ENCODE results near the gene DNAJB5.
"Not testable (repeated sequence)": the region's sequence is repeated elsewhere in the genome, so short reads cannot be mapped to it uniquely, and the experiment has no call there.

The DNAJB5 gene

DNA sequence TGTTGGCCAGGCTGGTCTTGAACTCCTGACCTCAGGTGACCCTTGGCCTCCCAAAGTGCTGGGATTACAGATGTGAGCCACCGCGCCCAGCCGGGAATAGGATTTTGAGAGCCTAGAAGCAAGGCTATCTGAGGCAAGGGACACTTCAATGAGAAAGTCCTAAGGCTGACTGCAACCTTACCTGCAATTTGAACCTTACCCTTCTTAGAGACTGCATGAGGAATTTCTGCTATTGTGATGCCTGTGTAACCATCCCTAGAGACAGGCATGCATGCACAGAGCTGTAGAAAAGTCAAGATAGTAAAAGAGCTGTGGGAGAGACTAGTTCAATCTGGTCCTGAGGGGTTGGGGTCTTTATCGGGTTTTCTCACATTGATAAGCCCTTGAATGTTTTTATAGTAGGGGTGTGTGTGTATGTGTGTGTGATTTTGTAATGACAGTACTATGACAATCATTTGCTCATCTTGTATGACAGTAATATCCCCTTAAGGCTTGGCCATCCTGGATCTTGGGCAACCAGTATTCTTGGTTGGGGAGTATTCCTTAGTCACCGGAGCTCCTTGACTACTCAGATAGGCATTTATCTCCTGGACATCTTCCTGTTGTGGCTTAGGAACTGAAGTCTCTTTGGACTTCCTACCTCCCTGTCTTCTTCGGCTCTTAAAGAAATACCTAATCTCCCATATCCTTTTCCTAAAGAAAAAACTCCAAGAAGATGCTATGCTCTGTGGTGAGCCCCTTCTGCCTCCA, 11.2 kb downstream of the DNAJB5 start:
- DNase-seq (no peak), ATAC-seq (no peak)

DNA sequence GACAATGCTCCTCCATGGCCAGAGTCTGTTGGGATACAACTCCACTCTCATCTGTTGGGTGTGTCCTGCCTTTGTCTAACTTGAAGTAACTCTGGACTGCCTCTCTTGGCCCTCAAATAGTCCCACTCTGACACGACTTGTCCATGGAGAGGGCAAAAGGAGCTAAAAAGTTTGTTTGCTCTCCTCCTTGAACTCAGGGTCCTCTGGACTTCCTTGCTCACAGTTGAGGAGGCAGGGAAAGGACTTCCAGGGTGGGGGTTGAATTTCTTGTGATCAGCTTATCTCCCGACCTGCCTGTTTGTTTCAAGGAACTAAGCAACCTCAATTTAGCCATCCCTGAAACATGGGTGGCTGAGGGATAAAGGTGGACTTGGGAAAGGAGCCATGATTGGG, 11.7 kb downstream of the DNAJB5 start:
- no peak for ATAC-seq
- DNase-seq = no peak

- DNase-seq (no peak), ATAC-seq (peak; percentile 91)
Observed at GRCh38 chr9:35001803-35002502, 12.4 kb downstream of the DNAJB5 start.

DNA sequence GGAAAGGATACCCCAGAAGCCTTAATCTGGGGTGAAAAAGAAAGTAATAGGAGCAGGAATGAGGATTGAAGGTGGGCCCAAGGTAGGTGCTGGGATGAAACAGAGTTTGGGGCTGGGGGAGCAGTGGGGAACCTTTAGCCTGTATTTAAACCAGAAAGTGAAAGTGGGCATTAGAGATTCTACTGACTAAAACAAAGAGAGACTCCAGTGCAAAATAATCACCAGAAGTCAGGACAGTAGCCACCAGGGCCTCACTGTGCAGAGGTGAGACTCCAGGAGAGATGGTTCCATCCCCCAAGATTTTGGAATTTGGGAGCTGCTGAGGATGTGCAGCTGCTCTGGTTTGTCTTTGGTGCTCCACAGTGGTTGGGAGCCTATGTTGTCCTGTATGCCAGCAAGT, 13.1 kb downstream of the DNAJB5 start:
- DNase-seq (no peak), ATAC-seq (no peak)

- DNase-seq, ATAC-seq: not testable (repeated sequence)
Observed at GRCh38 chr9:35004299-35004698, 14.8 kb downstream of the DNAJB5 start.

DNA sequence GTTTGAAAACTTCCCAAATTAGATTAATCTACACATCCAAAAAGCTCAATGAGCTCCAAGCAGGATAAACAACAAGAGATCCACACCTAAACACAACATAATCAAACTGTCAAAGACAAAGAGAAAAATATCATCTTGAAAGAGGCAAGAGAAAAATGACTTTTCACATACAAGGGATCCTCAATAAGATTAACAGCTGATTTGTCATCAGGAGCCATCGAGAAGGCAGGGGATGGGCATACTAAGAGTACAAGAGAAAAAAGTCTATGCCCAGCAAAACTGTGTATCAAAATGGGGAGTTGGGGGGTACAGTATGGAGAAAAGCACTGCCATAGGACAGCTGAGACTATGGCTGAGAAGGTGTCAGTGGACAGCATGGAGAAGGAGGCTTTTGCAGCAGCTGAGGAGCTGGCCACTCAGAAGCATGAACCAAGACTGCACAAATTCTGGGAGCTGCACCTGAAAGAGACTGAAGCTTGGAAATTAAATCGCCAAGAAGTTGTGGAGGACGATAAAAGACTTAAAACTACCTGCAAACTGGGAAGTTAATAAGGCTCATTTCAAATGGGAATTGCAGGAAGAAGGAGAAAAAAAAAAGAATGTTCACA, 20.9 kb downstream of the DNAJB5 start:
- ATAC-seq (no peak), DNase-seq (no peak)

- no peak for DNase-seq
- no peak for ATAC-seq
Observed at GRCh38 chr9:35014517-35014916, 25.0 kb downstream of the DNAJB5 start.

- not testable (repeated sequence) for DNase-seq, ATAC-seq
Observed at GRCh38 chr9:35023443-35023842, 33.9 kb downstream of the DNAJB5 start.

DNA sequence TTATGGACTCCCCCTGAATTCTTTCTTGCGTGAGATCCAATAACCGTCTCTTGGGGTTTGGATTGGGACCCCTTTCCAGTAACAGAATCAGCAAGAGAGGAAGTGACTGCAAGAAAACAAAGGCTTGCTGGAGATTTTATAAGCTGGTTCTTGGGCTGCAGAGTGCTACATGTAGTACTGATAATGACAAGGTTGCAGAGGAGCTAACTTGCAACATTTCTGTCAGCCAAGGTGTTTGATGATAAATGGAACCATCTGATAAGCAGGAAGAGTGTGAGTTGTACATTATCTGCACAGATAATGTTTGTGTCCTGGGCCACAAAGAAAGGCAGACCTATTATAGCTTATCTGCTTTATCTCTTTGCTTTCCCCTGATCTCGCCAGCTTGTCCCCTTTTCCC, 37.1 kb downstream of the DNAJB5 start:
- DNase-seq (no peak), ATAC-seq (no peak)

DNA sequence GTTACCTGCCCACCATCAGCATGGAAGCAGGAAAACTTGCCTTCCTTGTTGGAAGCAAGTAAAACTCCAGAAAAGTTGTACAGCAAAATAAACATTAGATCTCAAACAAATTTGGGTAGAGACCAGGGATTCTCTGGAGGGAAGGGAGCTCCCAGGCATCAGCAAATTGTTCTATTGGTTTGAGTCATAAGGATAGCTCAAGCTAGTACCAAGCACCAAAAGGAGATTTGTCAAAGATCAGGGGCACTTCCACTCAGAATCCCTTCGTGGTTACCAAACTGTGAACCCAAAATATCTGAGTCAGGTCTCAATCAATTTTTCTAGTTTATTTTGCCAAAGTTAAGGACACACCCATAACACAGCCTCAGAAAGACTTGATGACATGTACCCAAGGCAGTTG, 37.8 kb downstream of the DNAJB5 start:
- ATAC-seq = no peak
- DNase-seq = no peak

DNA sequence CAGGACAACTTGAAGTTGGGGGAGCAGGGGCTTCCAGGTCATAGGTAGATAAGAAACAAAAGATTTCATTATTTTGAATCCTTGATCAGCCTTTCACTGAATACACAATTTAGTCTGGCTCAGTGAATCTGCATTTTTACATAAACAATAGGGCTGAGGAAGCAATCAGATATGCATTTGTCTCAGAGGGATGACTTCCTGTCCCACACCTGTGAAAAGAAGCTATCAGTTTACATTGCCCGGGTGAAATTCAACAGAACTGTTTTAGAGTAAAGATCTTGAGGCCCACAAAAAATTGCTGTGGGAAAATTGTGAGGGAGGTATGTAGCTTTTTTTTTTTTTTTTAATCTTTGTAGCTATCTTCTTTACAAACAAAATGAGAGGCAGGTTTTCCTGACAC, 38.3 kb downstream of the DNAJB5 start:
- no peak for ATAC-seq
- DNase-seq = no peak

GRCh38 chr9:35028341-35028740, 38.8 kb downstream of the DNAJB5 start:
- no peak for DNase-seq
- no peak for ATAC-seq

DNA sequence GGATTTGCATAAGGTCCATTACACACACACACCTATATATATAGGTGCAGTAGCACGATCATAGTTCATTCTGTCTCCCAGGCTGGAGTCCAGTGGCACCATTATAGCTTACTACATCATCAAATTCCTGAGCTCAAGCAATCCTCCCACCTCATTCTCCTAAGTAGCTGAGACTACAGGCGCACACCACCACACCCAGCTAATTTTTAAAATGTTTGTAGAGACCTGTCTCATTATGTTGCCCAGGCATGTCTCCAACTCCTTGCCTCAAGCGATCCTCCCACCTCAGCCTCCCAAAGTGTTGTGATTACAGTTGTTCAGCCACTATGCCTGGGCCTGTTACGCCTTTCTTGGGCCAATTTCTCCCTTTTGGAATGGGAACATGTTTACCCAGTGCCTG, 39.7 kb downstream of the DNAJB5 start:
- DNase-seq (no peak), ATAC-seq (no peak)

GRCh38 chr9:35029852-35030251, 40.3 kb downstream of the DNAJB5 start:
- DNase-seq = no peak
- ATAC-seq = no peak

DNA sequence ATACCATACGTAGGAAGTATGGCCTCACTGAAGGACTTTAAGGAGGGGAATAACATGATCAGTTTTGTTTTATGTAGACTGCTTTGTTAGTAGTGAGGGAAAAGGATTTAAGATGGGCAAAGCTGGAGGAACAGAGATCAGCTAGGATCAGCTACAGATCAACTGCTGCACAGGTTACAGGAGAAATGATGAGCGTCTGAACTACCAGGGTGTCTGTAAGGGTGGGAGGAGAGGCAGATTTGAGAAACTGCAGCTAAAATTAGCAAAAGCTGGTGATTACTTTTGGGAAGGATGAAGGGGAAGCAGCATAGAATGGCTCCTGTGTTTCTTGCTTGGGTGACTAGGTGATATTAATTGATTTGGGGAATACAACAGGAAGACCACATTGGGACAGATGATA, 43.6 kb downstream of the DNAJB5 start:
- no peak for ATAC-seq

GRCh38 chr9:35035851-35036701, 46.5 kb downstream of the DNAJB5 start:
- ATAC-seq (peak; percentile 92), DNase-seq (peak; percentile 62)

More for the DNA sequence above, 43.6 kb downstream of the DNAJB5 start:
- DNase-seq = no peak

DNA sequence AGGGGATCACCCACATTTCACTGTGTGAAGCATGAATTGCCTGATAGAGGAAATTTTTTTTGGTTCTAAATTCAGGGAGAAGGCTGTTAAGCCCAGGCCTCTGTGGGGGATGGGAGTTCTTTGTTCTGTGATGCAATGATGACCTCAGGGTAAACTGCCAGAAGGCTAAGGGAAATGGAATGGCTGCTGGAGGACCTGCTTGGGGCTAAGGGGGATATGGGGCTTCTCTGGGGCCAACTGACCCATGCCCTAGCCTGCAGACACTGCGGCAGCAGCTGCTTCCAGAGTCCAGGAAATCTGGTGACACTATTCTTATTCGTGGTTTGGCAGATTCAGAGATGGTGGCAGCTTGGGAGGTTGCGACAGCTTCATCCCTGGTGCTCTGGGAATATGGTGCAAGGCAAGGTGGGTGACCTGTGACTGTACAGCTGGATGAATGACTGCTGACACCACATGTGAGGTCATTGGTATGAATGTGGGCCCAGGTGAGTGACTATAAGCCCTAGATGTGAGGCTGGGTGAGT, 52.6 kb downstream of the DNAJB5 start:
- no peak for DNase-seq
- ATAC-seq = no peak

DNA sequence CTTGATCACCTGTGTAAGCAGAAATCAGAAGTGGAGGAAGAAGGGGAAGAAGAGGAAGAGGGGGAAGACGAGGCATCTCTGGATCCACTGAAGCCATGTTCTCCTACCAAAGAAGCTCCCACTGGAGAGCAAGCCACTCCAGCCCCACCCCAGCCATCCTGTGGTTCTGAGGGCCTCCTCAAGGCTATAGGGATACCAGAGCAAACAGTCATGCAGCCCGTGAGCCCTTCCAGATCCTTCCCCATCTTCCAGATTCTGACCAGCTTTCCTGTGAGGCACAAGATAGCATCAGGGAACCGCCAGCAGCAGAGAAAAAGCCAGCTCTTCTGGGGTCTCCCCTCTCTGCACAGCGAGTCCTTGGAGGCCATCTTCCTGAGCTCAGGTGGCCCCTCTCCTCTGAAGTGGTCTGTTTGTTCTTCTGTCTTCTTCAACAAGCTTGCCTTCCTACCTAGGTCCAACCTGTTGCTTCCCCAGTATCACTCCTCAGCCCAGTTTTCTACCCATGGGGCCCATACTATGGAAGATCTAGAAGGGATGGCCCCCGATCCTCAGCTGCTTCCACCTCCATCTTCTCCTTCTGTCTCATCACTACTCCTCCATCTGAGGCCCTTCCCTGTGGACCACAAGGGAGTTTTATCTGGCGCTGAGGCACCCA, 53.5 kb downstream of the DNAJB5 start:
- DNase-seq = no peak
- no peak for ATAC-seq

GRCh38 chr9:35044071-35044470, 54.5 kb downstream of the DNAJB5 start:
- no peak for ATAC-seq
- no peak for DNase-seq

All from stimulated activated naive CD8-positive, alpha-beta T cell treated with anti-CD3 and anti-CD28 coated beads, Interleukin-15, Interleukin-2, amounts not matched to agents 100 U/mL and 50 U/mL, for 24 hours (primary cell).